Neural cell (in vitro differentiated cells): ENCODE results near the gene GRAMD1B. TPM values are rescaled to one million over a fixed set of nuclear protein-coding genes. Genes with fewer than 3 reads are reported as not detected.
A peak's percentile ranks its signal among the peaks of the same experiment; 100 is the strongest.

ENCODE experiments used
- H2AFZ ChIP-seq: fragments of 200-600, 300-800 bp; sonication (generic), shearing (Covaris generic); 2 replicates; pipeline ENCODE4 v1.6.0; 2014; ENCODE audit warnings: low read depth, mild to moderate bottlenecking, antibody characterized with exemption, low read length, moderate library complexity
- H3F3A ChIP-seq: fragments of 200-600 bp; shearing (Covaris generic); 2 replicates; pipeline ENCODE4 v1.6.1; 2016; ENCODE audit warnings: mild to moderate bottlenecking, moderate library complexity, mixed read lengths, antibody characterized with exemption, low read length; ENCODE audit not compliant: insufficient read depth, poor library complexity, severe bottlenecking
- H3K27ac ChIP-seq: fragments of 200-600, 300-800 bp; sonication (generic), shearing (Covaris generic); 2 replicates; pipeline ENCODE4 v1.5.1; 2014; ENCODE audit warnings: mild to moderate bottlenecking, low read length, moderate library complexity
- H3K27me3 ChIP-seq: fragments of 300-800, 200-600 bp; sonication (generic), shearing (Covaris generic); 2 replicates; pipeline ENCODE4 v1.6.0; 2014; ENCODE audit warnings: mild to moderate bottlenecking, low read depth, low read length, moderate library complexity; ENCODE audit not compliant: insufficient read depth
- H3K36me3 ChIP-seq: fragments of 300-800, 200-600 bp; sonication (generic), shearing (Covaris generic); 2 replicates; pipeline ENCODE4 v1.5.1; 2014; ENCODE audit warnings: mild to moderate bottlenecking, antibody characterized with exemption, low read length, moderate library complexity; ENCODE audit not compliant: insufficient read depth
- H3K4me2 ChIP-seq: fragments of 300-800, 200-600 bp; sonication (generic), shearing (Covaris generic); 2 replicates; pipeline ENCODE4 v1.6.0; 2014; ENCODE audit warnings: mild to moderate bottlenecking, low read length
- H3K4me3 ChIP-seq: fragments of 300-800, 200-600 bp; sonication (generic), shearing (Covaris generic); 2 replicates; pipeline ENCODE4 v1.5.1; 2014; ENCODE audit warnings: mild to moderate bottlenecking, low read length, moderate library complexity
- H3K79me2 ChIP-seq: fragments of 200-600 bp; shearing (Covaris generic); replicated peaks from 2 replicates; pipeline ENCODE4 v1.6.0; 2014; ENCODE audit warnings: mild to moderate bottlenecking, low read length, moderate library complexity; ENCODE audit not compliant: insufficient read depth
- H3K9ac ChIP-seq: fragments of 300-800, 200-600 bp; sonication (generic), shearing (Covaris generic); 2 replicates; pipeline ENCODE4 v1.6.1; 2016; ENCODE audit warnings: mild to moderate bottlenecking, low read length, mixed read lengths
- H3K9me2 ChIP-seq: fragments of 200-600 bp; shearing (Covaris generic); 2 replicates; pipeline ENCODE4 v1.6.1; 2016; ENCODE audit warnings: mild to moderate bottlenecking, low read length, mixed read lengths; ENCODE audit not compliant: insufficient read depth
- H3K9me3 ChIP-seq: fragments of 200-600, 300-800 bp; sonication (generic), shearing (Covaris generic); 2 replicates; pipeline ENCODE4 v1.6.1; 2016; ENCODE audit warnings: mild to moderate bottlenecking, mixed run types, low read length, moderate library complexity, mixed read lengths
- H4K20me1 ChIP-seq: fragments of 200-600 bp; shearing (Covaris generic); 2 replicates; pipeline ENCODE4 v1.6.1; 2016; ENCODE audit warnings: mild to moderate bottlenecking, mixed run types; ENCODE audit not compliant: insufficient read depth
- CTCF ChIP-seq: fragments of 450-650 bp; IDR thresholded peaks from 2 replicates; pipeline ENCODE4 v1.5.1; 2014; ENCODE audit warnings: antibody characterized with exemption, mild to moderate bottlenecking, moderate library complexity; ENCODE audit not compliant: poor library complexity, severe bottlenecking
- EP300 ChIP-seq: fragments of 450-650 bp; conservative IDR thresholded peaks from 2 replicates; pipeline ENCODE4 v1.6.1; 2014; ENCODE audit warnings: antibody characterized with exemption, mild to moderate bottlenecking, moderate library complexity; ENCODE audit not compliant: poor library complexity, severe bottlenecking
- EZH2 ChIP-seq: fragments of 200-600, 300-800 bp; shearing (Covaris generic), sonication (generic); IDR thresholded peaks from 2 replicates; pipeline ENCODE4 v1.6.1; 2014; ENCODE audit warnings: antibody characterized with exemption, low read length, borderline replicate concordance, mild to moderate bottlenecking; ENCODE audit not compliant: insufficient read depth, poor library complexity, severe bottlenecking
- MXI1 ChIP-seq: fragments of 450-650 bp; conservative IDR thresholded peaks from 2 replicates; pipeline ENCODE4 v1.6.1; 2014; ENCODE audit warnings: antibody characterized with exemption, mild to moderate bottlenecking; ENCODE audit not compliant: poor library complexity, severe bottlenecking
- POLR2AphosphoS5 ChIP-seq: IDR thresholded peaks from 2 replicates; pipeline ENCODE4 v1.6.1; 2012
- RAD21 ChIP-seq: fragments of 450-650 bp; conservative IDR thresholded peaks from 2 replicates; pipeline ENCODE4 v1.6.1; 2014; ENCODE audit warnings: antibody characterized with exemption, mild to moderate bottlenecking, moderate library complexity
- REST ChIP-seq: IDR thresholded peaks from 2 replicates; pipeline ENCODE4 v1.6.1; 2012; ENCODE audit warnings: borderline replicate concordance
- SMC3 ChIP-seq: fragments of 450-650 bp; conservative IDR thresholded peaks from 2 replicates; pipeline ENCODE4 v1.6.1; 2014; ENCODE audit warnings: antibody characterized with exemption, mild to moderate bottlenecking, moderate library complexity; ENCODE audit not compliant: poor library complexity
- TAF1 ChIP-seq: IDR thresholded peaks from 2 replicates; pipeline ENCODE4 v1.6.1; 2012; ENCODE audit warnings: low read depth
- polyA plus RNA-seq: library from polyadenylated mRNA; depleted of rRNA; stranded (reverse); fragments of >200 nt; gene quantifications from 2 replicates; pipeline ENCODE4 v1.2.3, GENCODE V29; 2014

The GRAMD1B gene
- polyA plus RNA-seq, 1 donor from 2014 or later = 1.5 TPM

- Histone ChIP-seq H3K79me2 (no peaks in the 10 kb centered on the region), H3K36me3 (no peaks in the 10 kb centered on the region), H3F3A (no peaks in the 10 kb centered on the region), H3K9me2 (no peaks in the 10 kb centered on the region), H3K9ac (no peak overlapping the region), H3K27me3 (no peaks in the 10 kb centered on the region), H3K4me3 (no peak overlapping the region), H2AFZ (no peak overlapping the region), H4K20me1 (no peaks in the 10 kb centered on the region), H3K9me3 (no peaks in the 10 kb centered on the region), H3K27ac (no peak overlapping the region), H3K4me2 (no peak overlapping the region)
- TF ChIP-seq EZH2 (no peak), REST (no peak), RAD21 (peak; percentile 96), SMC3 (peak; percentile 95), CTCF (peak; percentile 95)
Measured at GRCh38 chr11:123478352-123478987, 48.4 kb downstream of the GRAMD1B start.

GRCh38 chr11:123479048-123479837, 49.2 kb downstream of the GRAMD1B start:
- Histone ChIP-seq H3K27me3 (no peaks in the 10 kb centered on the region), H2AFZ (no peak overlapping the region), H3K9me3 (no peaks in the 10 kb centered on the region), H3K4me2 (no peak overlapping the region), H3K9ac (no peak overlapping the region), H4K20me1 (no peaks in the 10 kb centered on the region), H3K79me2 (no peaks in the 10 kb centered on the region), H3K4me3 (no peak overlapping the region), H3K9me2 (no peaks in the 10 kb centered on the region), H3F3A (no peaks in the 10 kb centered on the region), H3K27ac (no peak overlapping the region), H3K36me3 (no peaks in the 10 kb centered on the region)
- TF ChIP-seq EP300 (no peak), CTCF (no peak), RAD21 (no peak), POLR2AphosphoS5 (no peak), SMC3 (no peak), MXI1 (no peak), TAF1 (no peak), REST (no peak), EZH2 (no peak)
